GM19328 (cell line): ENCODE measurements around the gene ARFGAP3.

Experiments used
- ATAC-seq: cut with Tn5 transposase; IDR thresholded peaks from one replicate; pipeline ENCODE4 v1.9.1; 2021; ENCODE audit warnings: mild to moderate bottlenecking, moderate library complexity; ENCODE audit not compliant: unreplicated experiment

ARFGAP3 gene

DNA sequence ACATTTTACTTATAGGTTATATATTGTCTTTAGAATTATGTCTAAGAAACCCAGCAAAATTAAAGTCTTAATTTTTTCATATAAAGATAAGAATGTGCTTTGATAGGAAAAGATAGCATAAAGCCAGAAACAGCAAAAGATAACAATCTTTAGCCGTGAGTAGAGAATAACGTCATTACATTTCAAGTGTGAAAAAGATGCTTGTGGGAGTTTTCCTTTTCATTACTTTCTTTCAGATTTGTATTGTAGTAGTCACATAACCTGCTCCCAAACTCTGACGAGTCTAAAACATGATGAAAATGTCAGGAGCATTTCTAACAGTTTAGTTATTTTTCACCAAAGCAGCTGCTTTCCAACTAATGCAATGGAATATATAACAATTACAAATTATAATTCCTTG lies 31.3 kb downstream of the ARFGAP3 start:
- ATAC-seq: no peak

GRCh38 chr22:42821386-42821785 lies 35.7 kb downstream of the ARFGAP3 start:
- no peak for ATAC-seq

- no peak for ATAC-seq
Observed at GRCh38 chr22:42820045-42820763, 36.9 kb downstream of the ARFGAP3 start.

GRCh38 chr22:42819412-42820044 lies 37.5 kb downstream of the ARFGAP3 start:
- no peak for ATAC-seq

GRCh38 chr22:42817556-42817955 lies 39.5 kb downstream of the ARFGAP3 start:
- ATAC-seq: no peak

DNA sequence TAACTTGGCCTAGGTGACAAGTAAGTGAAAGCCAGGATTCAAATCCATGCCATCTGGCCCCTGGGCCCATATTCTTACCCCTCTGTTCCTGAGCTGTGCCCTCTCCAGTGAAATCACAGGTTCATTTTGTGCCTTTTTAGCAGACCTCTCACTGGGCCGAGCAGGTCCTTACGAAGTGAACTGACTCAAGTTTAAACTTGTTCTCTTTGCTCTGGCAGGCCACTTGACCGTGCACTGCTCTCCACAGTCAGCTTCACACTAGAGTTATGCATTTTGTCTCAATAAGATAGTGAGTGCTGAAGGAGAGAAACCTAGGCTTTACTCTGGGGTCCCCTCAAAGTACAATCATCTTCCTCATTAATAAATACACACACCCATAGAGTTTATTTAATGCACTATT lies 40.7 kb downstream of the ARFGAP3 start:
- ATAC-seq: no peak

GRCh38 chr22:42814616-42815015 lies 42.5 kb downstream of the ARFGAP3 start:
- no peak for ATAC-seq

- no peak for ATAC-seq
Observed at GRCh38 chr22:42814215-42814614, 42.9 kb downstream of the ARFGAP3 start.

DNA sequence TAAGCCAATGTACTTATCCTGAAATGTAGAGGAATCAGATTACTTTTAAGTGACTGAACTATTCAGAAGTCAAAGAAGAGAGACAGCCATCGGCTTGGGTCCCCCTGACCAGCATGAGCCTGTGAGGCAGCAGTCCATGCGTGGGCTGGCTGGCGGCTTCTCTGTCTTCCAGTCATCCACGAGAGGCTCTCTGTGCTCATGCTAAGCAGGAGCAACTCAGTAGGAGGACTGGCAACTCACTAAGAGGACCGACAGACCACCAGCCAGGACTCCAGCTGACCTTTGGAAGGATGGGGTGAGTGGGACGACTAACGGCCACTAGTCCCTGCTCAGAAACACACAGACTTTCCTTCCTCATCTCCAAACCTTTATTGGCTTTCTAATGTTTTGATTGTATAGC lies 43.6 kb downstream of the ARFGAP3 start:
- no peak for ATAC-seq

DNA sequence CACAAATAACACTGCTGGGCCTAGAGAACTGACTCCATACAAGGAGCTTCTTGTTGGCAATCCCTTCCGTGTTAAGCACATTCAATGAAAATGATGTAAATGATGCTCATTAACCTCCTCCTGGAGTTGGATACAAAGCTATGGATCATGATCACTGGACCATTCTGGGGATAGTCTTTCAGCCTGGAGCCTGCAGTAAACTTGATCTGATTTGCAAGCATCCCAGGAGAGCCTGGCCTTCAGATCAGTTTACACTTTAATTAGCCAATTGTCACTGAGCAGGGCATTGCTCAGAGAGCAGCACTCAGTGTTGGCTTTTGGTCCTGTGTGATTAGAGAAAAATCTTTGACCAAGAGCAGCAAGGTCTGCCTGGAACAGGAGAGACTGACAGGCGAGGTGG lies 45.6 kb downstream of the ARFGAP3 start:
- ATAC-seq: no peak

DNA sequence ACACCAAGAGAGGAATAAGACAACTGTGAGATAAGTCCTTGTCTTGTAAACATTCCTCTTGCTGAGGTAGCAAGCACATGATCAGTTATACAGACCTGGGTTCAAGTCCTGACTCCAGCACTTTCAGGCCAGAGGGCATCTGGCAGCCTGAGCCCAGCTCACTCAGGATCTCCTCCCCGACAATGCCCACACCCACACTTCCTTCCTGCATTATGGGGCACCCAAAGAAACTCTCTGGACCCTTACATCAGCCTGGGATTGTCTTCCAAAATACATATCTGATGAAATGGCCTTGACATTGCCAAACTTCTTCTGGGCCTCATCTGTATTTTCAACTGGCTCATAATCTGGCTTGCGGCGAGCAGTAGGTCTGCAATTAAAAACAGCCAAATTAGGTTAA lies 48.6 kb downstream of the ARFGAP3 start:
- no peak for ATAC-seq

DNA sequence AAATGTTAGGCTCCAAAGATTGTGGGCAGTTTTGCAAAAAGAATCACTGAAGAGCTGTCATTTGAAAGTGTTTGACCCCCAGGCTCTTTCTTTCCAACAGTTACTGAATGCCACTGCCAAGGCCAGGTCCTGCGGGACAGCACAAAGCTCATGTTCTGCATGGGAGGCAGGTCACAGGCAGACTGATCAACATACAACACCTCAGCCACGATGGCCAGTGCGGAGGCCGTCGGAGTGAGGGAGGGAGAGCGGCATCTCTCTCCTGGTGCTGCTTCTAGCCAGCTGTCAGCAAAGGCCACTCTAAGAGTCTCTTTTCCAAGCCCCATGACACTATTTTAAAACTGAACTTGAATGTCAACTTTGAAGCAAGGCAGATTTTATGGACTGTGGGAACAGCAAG lies 49.9 kb downstream of the ARFGAP3 start:
- no peak for ATAC-seq

- ATAC-seq: no peak
Observed at GRCh38 chr22:42805998-42806830, 50.9 kb downstream of the ARFGAP3 start.

DNA sequence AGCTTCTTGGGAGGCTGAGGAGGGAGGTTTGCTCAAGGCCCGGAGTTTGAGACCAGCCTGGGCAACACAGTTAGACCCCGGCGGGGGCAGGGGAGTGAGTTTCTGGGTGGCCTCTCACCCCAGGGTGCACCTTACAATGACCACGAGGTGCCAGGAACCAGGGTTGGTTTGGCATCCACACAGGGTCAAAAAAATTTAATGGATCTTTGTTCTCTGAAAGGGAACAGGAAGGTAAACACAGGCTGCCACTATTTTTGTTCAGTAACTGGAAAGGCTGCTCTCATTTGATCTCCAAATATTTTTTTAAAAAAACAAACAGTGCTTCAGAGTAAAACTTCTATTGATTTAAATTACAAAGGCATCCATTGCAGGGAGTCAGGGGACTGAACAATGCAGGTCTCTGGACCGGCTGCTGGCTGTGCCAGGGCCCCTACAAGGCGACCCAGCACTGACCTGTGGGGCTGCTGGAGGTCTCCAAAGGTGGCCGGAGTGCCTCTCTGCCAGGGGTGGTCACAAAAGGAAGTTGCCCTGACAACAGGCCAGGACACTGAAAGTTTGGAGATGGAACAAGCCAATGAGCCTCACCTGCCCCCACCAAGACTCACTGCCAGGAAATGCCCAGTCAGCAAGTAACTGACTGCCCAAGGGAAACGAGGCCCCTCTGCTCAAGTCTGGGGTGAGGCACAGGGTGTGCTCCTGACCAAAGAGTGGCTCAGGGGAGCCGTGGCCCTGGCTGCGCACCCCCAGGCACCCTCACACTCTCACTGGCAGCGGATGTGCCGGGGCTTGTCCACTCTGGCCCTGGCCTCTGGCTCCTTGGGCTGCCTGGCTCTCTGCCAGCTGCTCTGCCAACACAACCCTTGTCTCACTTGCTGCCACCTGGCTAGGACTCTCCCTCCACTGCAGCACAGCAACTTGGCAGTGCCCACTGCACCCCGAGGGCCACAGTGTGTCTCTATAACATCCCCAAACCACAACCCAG lies 51.8 kb downstream of the ARFGAP3 start:
- no peak for ATAC-seq

DNA sequence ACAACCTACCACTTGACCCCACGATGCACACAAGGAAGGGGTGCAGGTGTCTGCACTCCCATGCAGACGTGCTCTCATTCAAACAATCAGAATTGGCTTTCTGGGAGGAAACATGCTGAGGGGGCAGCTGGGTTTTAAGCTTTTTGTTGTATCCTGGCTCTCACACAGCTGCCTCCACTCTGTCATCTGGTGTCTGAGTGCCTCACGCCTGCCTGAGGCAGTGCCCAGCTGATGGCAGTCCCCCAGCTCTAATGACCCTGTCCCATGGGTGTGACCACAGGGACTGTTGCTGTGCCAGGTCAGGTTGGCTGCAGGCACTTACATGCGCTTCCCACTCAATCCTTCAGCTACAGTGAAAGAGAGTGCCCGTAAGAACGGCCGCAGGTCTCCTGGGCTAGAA lies 53.7 kb downstream of the ARFGAP3 start:
- ATAC-seq: no peak

DNA sequence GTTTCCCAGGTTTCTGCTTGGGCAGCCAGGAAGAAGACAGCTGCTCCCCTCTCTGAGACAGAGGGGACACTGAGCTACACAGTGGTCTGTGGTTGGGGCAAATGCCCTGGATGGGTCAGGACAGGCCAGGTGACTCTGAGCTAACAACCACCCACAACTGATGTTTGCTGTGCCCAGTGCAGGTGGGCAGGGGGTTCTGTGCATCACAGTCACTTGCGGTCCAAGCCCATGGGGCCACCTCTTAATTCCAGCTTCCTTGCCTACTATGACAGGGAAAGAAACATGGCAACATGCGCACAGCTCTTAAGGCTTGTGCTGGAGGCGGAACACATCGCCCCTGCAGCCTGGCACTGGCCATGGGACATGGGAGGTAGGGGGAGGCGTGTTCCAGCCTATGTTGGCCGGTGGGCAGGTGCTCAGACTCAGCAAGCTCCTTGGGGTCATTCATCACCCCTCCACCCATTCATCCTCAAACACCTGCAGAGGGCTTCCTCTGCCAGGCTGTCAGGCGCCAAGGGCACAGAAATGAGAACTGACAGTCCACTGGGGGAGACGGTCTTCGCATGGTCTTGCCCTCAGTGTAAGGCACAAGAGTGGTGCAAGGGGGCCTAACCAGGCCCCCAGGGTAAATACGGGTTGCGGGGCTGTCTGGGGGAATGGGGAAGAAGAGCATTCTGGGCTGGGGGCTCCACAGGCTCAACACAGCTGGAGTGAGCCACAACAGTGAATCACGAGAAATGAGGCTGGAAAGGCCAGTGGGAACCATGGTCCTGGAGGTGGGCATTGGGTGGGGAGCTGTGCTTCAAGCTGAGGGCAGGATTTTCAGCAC lies 55.6 kb downstream of the ARFGAP3 start:
- ATAC-seq: no peak

DNA sequence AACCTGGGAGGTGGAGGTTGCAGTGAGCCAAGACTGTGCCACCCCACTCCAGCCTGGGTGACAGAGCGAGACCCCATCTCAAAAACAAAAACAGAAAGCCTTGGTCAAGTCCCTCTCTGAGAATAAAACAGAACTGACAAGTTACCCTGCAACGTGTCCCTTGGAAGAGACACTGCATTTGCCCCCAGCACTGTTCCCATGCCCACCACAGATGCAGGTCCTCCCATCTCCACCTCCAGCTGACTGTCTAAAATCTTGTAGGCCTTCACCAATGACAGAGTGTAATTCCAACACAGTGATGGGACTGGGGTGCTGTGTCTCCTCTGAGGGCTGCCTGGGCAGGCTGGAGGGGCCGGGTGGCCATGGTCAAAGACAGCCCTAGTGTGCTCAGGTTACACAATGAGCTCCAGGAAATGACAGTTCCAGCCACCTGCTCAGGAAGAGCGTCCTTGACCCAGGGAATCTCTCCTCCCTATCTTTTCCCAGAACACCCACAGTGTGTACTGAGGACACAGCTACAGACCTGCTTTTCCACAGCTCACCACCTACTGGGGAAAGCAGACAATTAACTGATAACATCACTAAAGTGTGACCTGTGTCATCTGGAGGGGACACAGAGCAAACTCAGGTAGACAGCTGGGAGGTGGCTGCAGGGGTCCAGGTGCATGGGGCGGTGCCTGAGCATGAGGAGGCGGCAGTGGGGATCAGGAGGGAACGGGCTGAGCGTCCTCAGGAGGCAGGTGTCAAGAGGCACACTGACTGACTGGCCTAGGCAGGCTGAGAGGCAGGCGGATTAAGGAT lies 56.4 kb downstream of the ARFGAP3 start:
- no peak for ATAC-seq

GRCh38 chr22:42799461-42800405 lies 57.3 kb downstream of the ARFGAP3 start:
- no peak for ATAC-seq
